22Rv1 (cell line): ENCODE results near the gene PPP1R13B.

Experiments used
- CTCF ChIP-seq: fragments of 450-650 bp; IDR thresholded peaks from 2 replicates; pipeline ENCODE4 v1.5.1; 2017; ENCODE audit warnings: mild to moderate bottlenecking
- ZFX ChIP-seq: fragments of 450-650 bp; IDR thresholded peaks from 2 replicates; pipeline ENCODE4 v1.6.1; 2017; ENCODE audit warnings: antibody characterized with exemption, borderline replicate concordance

DNA sequence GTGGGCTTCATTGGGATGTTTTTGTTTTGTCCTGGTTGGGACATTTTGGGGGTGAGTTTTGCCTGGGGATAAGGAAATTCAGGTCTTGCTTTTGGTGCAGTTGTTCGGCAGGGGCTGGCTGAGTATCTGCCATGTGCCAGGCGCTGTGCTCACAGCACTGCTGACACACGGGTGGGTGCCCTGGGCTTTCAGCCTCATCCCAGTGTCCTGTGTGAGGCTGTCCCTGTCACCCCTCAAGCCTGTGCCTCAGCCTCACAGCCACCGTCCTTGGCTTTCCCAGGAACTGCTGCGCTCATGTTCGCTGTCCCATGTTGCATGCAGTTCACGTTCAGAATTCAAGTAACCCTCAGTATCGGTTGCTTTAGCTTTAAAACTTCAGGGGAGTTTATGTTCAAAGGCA lies 157.0 kb downstream of the PPP1R13B start:
- no peak for TF ChIP-seq CTCF
- TF ChIP-seq ZFX: no peak
